HL-60 (cell line): ENCODE measurements around the gene ADSL.

ENCODE experiments used
- DNase-seq, 2 experiments: peaks; one replicate each; pipeline ENCODE4 v3.0.0-alpha.2; 2010 to 2020; ENCODE audit warnings: low read depth in 1 of 2, low spot score in 1 of 2
- H3K27ac ChIP-seq: fragments of 250-450 bp; sonication (Bioruptor Pico); replicated peaks from 2 replicates; pipeline ENCODE4 v1.5.1; 2020; ENCODE audit warnings: mild to moderate bottlenecking, moderate library complexity
- H3K27me3 ChIP-seq: fragments of 250-450 bp; sonication (Bioruptor Pico); 2 replicates; pipeline ENCODE4 v1.5.1; 2021; ENCODE audit warnings: mild to moderate bottlenecking, moderate library complexity; ENCODE audit not compliant: insufficient read depth, poor library complexity, severe bottlenecking
- H3K4me3 ChIP-seq: replicated peaks from 2 replicates; pipeline ENCODE4 v1.5.1; 2011; ENCODE audit warnings: mild to moderate bottlenecking, control low read depth, low read length; ENCODE audit not compliant: insufficient read depth
- GABPA ChIP-seq: IDR thresholded peaks from 2 replicates; pipeline ENCODE4 v1.6.1; 2012; ENCODE audit warnings: low read depth
- POLR2AphosphoS5 ChIP-seq: IDR thresholded peaks from 2 replicates; pipeline ENCODE4 v1.6.1; 2012; ENCODE audit warnings: low read depth
- REST ChIP-seq: IDR thresholded peaks from 2 replicates; pipeline ENCODE4 v1.6.1; 2012; ENCODE audit warnings: low read depth; ENCODE audit not compliant: insufficient replicate concordance
- SPI1 ChIP-seq: IDR thresholded peaks from 2 replicates; pipeline ENCODE4 v1.6.1; 2012; ENCODE audit warnings: low read depth, mild to moderate bottlenecking, borderline replicate concordance
- TF ChIP-seq, protein P1 (sequence below): IDR thresholded peaks from one replicate; pipeline ENCODE4 v1.5.1; 2011; ENCODE audit warnings: low read length, control low read depth, inconsistent platforms; ENCODE audit not compliant: insufficient read depth

Gene ADSL

GRCh38 chr22:40326905-40327735 lies 19.2 kb upstream of the ADSL start:
- H3K27me3 ChIP-seq, result no peaks in the 10 kb centered on the region
- DNase-seq, result no peak
- no peak for TF ChIP-seq GABPA
- TF ChIP-seq, protein P1, sequence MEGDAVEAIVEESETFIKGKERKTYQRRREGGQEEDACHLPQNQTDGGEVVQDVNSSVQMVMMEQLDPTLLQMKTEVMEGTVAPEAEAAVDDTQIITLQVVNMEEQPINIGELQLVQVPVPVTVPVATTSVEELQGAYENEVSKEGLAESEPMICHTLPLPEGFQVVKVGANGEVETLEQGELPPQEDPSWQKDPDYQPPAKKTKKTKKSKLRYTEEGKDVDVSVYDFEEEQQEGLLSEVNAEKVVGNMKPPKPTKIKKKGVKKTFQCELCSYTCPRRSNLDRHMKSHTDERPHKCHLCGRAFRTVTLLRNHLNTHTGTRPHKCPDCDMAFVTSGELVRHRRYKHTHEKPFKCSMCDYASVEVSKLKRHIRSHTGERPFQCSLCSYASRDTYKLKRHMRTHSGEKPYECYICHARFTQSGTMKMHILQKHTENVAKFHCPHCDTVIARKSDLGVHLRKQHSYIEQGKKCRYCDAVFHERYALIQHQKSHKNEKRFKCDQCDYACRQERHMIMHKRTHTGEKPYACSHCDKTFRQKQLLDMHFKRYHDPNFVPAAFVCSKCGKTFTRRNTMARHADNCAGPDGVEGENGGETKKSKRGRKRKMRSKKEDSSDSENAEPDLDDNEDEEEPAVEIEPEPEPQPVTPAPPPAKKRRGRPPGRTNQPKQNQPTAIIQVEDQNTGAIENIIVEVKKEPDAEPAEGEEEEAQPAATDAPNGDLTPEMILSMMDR, result no peak
- TF ChIP-seq POLR2AphosphoS5, result no peak
- no peak for TF ChIP-seq REST
- no peak for TF ChIP-seq SPI1
- H3K27ac ChIP-seq, result no peak overlapping the region
- no peak overlapping the region for H3K4me3 ChIP-seq

DNA sequence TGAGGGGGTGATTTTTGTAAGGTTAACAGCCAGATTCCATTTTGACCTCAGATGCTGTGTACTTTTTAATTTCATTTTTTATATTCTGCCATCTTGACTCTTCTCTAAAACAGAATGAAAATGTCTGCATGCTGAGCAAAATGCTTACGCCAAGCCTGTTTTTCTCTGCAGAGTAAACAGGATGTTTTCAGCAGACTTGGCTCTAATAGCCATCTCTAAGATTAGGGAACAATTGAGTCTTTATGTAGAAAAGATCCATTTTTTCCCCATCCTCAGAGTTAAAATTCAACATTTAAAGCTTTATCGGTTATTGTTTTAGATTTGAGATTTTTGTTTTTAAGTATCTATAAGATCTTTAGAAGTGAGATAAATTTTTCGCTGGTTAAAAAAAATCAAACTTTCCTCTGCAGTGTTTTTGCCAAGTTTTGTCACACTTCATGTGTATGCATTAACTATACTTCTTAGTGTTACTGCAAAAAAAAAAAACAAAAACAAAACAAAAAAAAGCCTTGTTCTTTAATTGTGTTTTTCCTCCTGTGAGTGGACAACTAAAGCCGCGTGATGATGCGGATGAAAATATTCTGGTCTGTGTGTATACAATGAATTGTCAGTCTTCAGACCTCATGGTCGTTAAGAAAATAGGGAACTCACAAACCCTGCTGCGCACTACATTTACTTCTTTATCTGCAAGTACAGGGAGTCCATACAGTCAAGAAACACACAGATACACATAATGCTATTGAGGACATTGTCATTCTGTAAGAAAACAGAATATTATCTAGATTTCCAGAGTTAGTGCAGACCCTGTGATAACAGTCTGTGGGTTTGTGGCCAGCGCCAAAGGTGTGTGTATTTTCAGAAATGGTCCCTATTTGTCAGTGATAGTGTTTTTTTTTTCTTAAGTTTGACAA lies 17.5 kb upstream of the ADSL start:
- Histone ChIP-seq H3K27ac (peak overlapping the region; percentile 24), H3K27me3 (no peaks in the 10 kb centered on the region), H3K4me3 (no peak overlapping the region)
- TF ChIP-seq SPI1 (peak; percentile 88; the same call in 1 of the 2 replicates), GABPA (no peak)
- peak in 1 of 2 experiments; percentile 55 for DNase-seq

DNA sequence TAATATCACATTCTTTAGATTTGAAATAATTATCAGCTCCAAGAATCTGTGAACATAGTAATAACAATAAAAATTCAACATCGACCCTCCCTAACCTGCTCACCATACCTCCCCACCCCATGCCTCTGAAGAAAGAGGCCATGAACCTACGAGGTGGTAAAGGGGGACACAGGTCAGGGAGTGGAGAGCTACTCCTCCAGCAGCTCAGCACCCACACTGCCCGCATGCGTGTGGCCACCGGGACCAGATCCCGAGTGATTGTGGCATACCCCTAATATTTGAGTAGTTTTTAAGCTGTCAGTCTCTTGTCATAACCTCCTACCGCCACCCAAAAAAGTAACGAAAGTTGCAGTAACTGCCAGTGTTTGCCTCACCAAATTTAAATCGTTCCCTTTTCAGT lies 16.8 kb upstream of the ADSL start:
- Histone ChIP-seq H3K27ac (no peak overlapping the region), H3K27me3 (no peaks in the 10 kb centered on the region), H3K4me3 (no peak overlapping the region)
- no peak for TF ChIP-seq REST
- no peak for TF ChIP-seq SPI1
- TF ChIP-seq, protein P1, result no peak
- TF ChIP-seq POLR2AphosphoS5, result no peak
- no peak for TF ChIP-seq GABPA
- DNase-seq, result no peak

- no peak overlapping the region for H3K27ac ChIP-seq
- DNase-seq, result no peak
These were observed 16.2 kb upstream of the ADSL start for GRCh38 chr22:40330086-40330485.

More at GRCh38 chr22:40330086-40330485, 16.2 kb upstream of the ADSL start:
- Histone ChIP-seq H3K4me3 (no peak overlapping the region), H3K27me3 (no peaks in the 10 kb centered on the region)
- TF ChIP-seq, protein P1, result no peak
- TF ChIP-seq REST (no peak), POLR2AphosphoS5 (no peak), SPI1 (no peak), GABPA (no peak)
